GM12801 (cell line): ENCODE data around the gene NTMT1.

Experiments
- CTCF ChIP-seq: IDR thresholded peaks from one replicate; pipeline ENCODE4 v1.5.1; 2011; ENCODE audit warnings: control low read depth; ENCODE audit not compliant: insufficient read length; ENCODE audit errors: extremely low read depth

NTMT1 gene

GRCh38 chr9:129682381-129682780, 56.4 kb downstream of the NTMT1 start:
- no peak for TF ChIP-seq CTCF

- TF ChIP-seq CTCF: no peak
Observed at GRCh38 chr9:129685220-129685932, 59.4 kb downstream of the NTMT1 start.
